Liver (tissue), 9 donors: Measurements from ENCODE around the gene ARHGEF19. TPM values are rescaled to one million over a fixed set of nuclear protein-coding genes. Genes with fewer than 3 reads are reported as not detected.

Experiments used
- DNase-seq: peaks from one replicate; pipeline ENCODE4 v3.0.0-alpha.2; 2017; ENCODE audit warnings: low spot score
- H3K27ac ChIP-seq, 2 donors: one replicate each; pipeline ENCODE4 v1.7.0; 2013; ENCODE audit warnings: inconsistent platforms in 2 of 2, low read length in 2 of 2, control low read depth in 1 of 2, low read depth in 1 of 2, mild to moderate bottlenecking in 1 of 2
- H3K27me3 ChIP-seq, 4 donors: one replicate each; pipeline versions ENCODE4 v1.6.1 to v1.7.0; 2013; ENCODE audit warnings: low read length in 3 of 4, inconsistent platforms in 1 of 4, mild to moderate bottlenecking in 1 of 4, moderate library complexity in 1 of 4; ENCODE audit not compliant: control insufficient read depth in 4 of 4, insufficient read depth in 4 of 4
- H3K36me3 ChIP-seq, 4 donors: one replicate each; pipeline versions ENCODE4 v1.6.1 to v1.7.0; 2013; ENCODE audit warnings: low read length in 3 of 4, mild to moderate bottlenecking in 3 of 4, low read depth in 1 of 4, moderate library complexity in 1 of 4; ENCODE audit not compliant: control insufficient read depth in 4 of 4, insufficient read depth in 3 of 4
- H3K4me1 ChIP-seq, 4 donors: one replicate each; pipeline versions ENCODE4 v1.6.1 to v1.7.0; 2013; ENCODE audit warnings: low read length in 3 of 4, mild to moderate bottlenecking in 3 of 4, moderate library complexity in 1 of 4; ENCODE audit not compliant: control insufficient read depth in 4 of 4, insufficient read depth in 4 of 4
- H3K4me3 ChIP-seq, 3 donors: one replicate each; pipeline versions ENCODE4 v1.6.1 to v1.7.0; 2013; ENCODE audit warnings: low read length in 3 of 3, control low read depth in 1 of 3, low read depth in 1 of 3, mild to moderate bottlenecking in 1 of 3
- H3K9ac ChIP-seq, 2 donors: one replicate each; pipeline ENCODE4 v1.7.0; 2013; ENCODE audit warnings: low read length in 2 of 2, mild to moderate bottlenecking in 2 of 2, moderate library complexity in 2 of 2, control low read depth in 1 of 2, low read depth in 1 of 2
- H3K9me3 ChIP-seq, 4 donors: one replicate each; pipeline versions ENCODE4 v1.6.1 to v1.7.0; 2013; ENCODE audit warnings: low read length in 3 of 4; ENCODE audit not compliant: control insufficient read depth in 4 of 4
- ATF3 ChIP-seq: IDR thresholded peaks from 2 replicates; pipeline ENCODE4 v1.6.1; 2016; ENCODE audit warnings: antibody characterized with exemption
- CTCF ChIP-seq: fragments of 150-350 bp; IDR thresholded peaks from 2 replicates; pipeline ENCODE4 v1.5.1; 2017; ENCODE audit warnings: improper control_type of control experiment, low read depth, low read length; ENCODE audit not compliant: missing input control
- EGR1 ChIP-seq, 2 donors: IDR thresholded peaks; 2 replicates each; pipeline ENCODE4 v1.6.1; 2016 to 2018; ENCODE audit warnings: antibody characterized with exemption in 2 of 2, low read depth in 2 of 2
- FOXA1 ChIP-seq: IDR thresholded peaks from 2 replicates; pipeline ENCODE4 v1.6.1; 2016; ENCODE audit warnings: antibody characterized with exemption
- FOXA2 ChIP-seq: IDR thresholded peaks from 2 replicates; pipeline ENCODE4 v1.6.1; 2016; ENCODE audit warnings: antibody characterized with exemption
- GABPA ChIP-seq, 2 donors: IDR thresholded peaks in 1 of 2; conservative IDR thresholded peaks in 1 of 2; 2 replicates each; pipeline ENCODE4 v1.6.1; 2016; ENCODE audit warnings: antibody characterized with exemption in 2 of 2, mild to moderate bottlenecking in 1 of 2, moderate library complexity in 1 of 2
- HNF4G ChIP-seq: IDR thresholded peaks from 2 replicates; pipeline ENCODE4 v1.6.1; 2016; ENCODE audit warnings: antibody characterized with exemption
- JUND ChIP-seq, 2 donors: IDR thresholded peaks; 2 replicates each; pipeline ENCODE4 v1.6.1; 2016; ENCODE audit warnings: antibody characterized with exemption in 2 of 2
- MAX ChIP-seq: IDR thresholded peaks from 2 replicates; pipeline ENCODE4 v1.6.1; 2016; ENCODE audit warnings: antibody characterized with exemption
- RAD21 ChIP-seq, 2 donors: IDR thresholded peaks; 2 replicates each; pipeline ENCODE4 v1.6.1; 2016; ENCODE audit warnings: antibody characterized with exemption in 2 of 2, mild to moderate bottlenecking in 2 of 2
- REST ChIP-seq: IDR thresholded peaks from 2 replicates; pipeline ENCODE4 v1.6.1; 2016; ENCODE audit warnings: antibody characterized with exemption, mild to moderate bottlenecking
- RXRA ChIP-seq, 2 donors: IDR thresholded peaks; 2 replicates each; pipeline ENCODE4 v1.6.1; 2017 to 2018; ENCODE audit warnings: antibody characterized with exemption in 2 of 2, mild to moderate bottlenecking in 1 of 2
- SP1 ChIP-seq: IDR thresholded peaks from 2 replicates; pipeline ENCODE4 v1.6.1; 2018; ENCODE audit warnings: antibody characterized with exemption, mild to moderate bottlenecking
- YY1 ChIP-seq: IDR thresholded peaks from 2 replicates; pipeline ENCODE4 v1.6.1; 2016; ENCODE audit warnings: antibody characterized with exemption, mild to moderate bottlenecking
- ZBTB33 ChIP-seq: IDR thresholded peaks from 2 replicates; pipeline ENCODE4 v1.6.1; 2016; ENCODE audit warnings: antibody characterized with exemption
- WGBS: extraction: QIAGEN DNeasy Blood & Tissue Kit; methylation state at CpG from one replicate; pipeline ENCODE4 v1.1.7; 2013; 5-methylcytosine and 5-hydroxymethylcytosine counted together
- polyA plus RNA-seq, 2 donors: library from polyadenylated mRNA; stranded (reverse) in 1 of 2; unstranded in 1 of 2; fragments of 200-250 nt in 1 of 2; fragments of >200 nt in 1 of 2; fragmentation: Nextera tagmentation in 1 of 2; extraction: Ambion mirVana in 1 of 2; gene quantifications; one replicate each; pipeline versions ENCODE4 v1.2.1 to v1.2.3, GENCODE V29; 2013 to 2015
- total RNA-seq, 2 donors: library from RNA; depleted of rRNA; stranded (reverse); fragments of >200 nt; gene quantifications; one replicate each; pipeline ENCODE4 v1.2.3, GENCODE V29; 2014
- donor health status: healthy.
- donor health status: healthy.
- donor health status: healthy.
- donor health status: healthy.
- donor health status: healthy.

The ARHGEF19 gene
- total and polyA plus RNA-seq, 4 donors, result 0.79 to 3.2 (median 2.5) TPM

- TF ChIP-seq REST (no peak), JUND (IDR thresholded peaks at IDR 0.05) (no peak), SP1 (no peak)
These were observed 35.6 kb upstream of the ARHGEF19 start (continued) for GRCh38 chr1:16248007-16248436.

GRCh38 chr1:16247441-16247840 lies 35.0 kb upstream of the ARHGEF19 start:
- H3K36me3 ChIP-seq, result peaks cover 0 to 15% (median 8%) of the 10 kb centered on the region in 4 donors
- H3K27ac ChIP-seq, result no peak overlapping the region
- H3K4me1 ChIP-seq, result peaks cover 5 to 35% (median 31%) of the 10 kb centered on the region in 4 donors
- H3K9ac ChIP-seq, result no peak overlapping the region
- no peak overlapping the region for H3K4me3 ChIP-seq
- H3K27me3 ChIP-seq, result no peaks in the 10 kb centered on the region
- 87% methylated on average over 2 of the region's 2 CpGs for WGBS
- no peaks in the 10 kb centered on the region for H3K9me3 ChIP-seq
- no peak for DNase-seq
- TF ChIP-seq REST (no peak), MAX (no peak), FOXA1 (no peak), RAD21 (IDR thresholded peaks at IDR 0.05) (no peak), FOXA2 (no peak), ATF3 (no peak), YY1 (no peak), HNF4G (no peak), EGR1 (IDR thresholded peaks at IDR 0.05; ENCODE audit: low read depth in 2 of 2) (no peak), ZBTB33 (no peak), CTCF (no peak), GABPA (IDR thresholded peaks at IDR 0.05 in 1 of 2, conservative IDR thresholded peaks at IDR 0.05 in 1 of 2) (no peak), JUND (IDR thresholded peaks at IDR 0.05) (no peak), RXRA (IDR thresholded peaks at IDR 0.05) (no peak)
